Measurements from ENCODE around the gene ALG14.

DNA sequence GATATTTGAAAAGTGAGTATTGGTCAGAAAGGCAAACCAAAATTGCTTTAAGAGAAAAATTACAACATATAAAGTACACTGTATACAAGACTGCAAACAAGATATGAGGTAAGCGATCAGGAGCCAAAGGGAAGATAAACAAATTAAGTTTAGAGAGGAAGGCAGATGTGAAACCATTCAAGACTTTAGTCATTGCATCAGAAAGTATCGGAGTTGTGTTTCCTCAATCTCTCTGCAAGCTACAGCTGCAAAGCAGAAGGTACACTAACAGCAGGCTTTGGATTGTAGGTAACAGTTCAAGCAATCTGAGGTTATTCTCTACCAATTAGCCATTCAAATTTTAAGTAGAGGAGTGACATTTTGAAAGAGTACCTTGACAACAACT, 23.1 kb upstream of the ALG14 start:
- TF ChIP-seq EP300 (IDR thresholded peaks at IDR 0.05): no peak
- TF ChIP-seq, protein P1, sequence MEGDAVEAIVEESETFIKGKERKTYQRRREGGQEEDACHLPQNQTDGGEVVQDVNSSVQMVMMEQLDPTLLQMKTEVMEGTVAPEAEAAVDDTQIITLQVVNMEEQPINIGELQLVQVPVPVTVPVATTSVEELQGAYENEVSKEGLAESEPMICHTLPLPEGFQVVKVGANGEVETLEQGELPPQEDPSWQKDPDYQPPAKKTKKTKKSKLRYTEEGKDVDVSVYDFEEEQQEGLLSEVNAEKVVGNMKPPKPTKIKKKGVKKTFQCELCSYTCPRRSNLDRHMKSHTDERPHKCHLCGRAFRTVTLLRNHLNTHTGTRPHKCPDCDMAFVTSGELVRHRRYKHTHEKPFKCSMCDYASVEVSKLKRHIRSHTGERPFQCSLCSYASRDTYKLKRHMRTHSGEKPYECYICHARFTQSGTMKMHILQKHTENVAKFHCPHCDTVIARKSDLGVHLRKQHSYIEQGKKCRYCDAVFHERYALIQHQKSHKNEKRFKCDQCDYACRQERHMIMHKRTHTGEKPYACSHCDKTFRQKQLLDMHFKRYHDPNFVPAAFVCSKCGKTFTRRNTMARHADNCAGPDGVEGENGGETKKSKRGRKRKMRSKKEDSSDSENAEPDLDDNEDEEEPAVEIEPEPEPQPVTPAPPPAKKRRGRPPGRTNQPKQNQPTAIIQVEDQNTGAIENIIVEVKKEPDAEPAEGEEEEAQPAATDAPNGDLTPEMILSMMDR (IDR thresholded peaks at IDR 0.05): no peak
